Smooth muscle cell (in vitro differentiated cells): ENCODE results near the gene PARD3. TPM values are rescaled to one million over a fixed set of nuclear protein-coding genes. Genes with fewer than 3 reads are reported as not detected.

ENCODE experiments used
- DNase-seq: peaks from one replicate; lab custom pipeline; 2025; ENCODE audit not compliant: unreplicated experiment; lab: John Stamatoyannopoulos, UW
- H2AFZ ChIP-seq: fragments of 200-600 bp; sonication (generic); 2 replicates; pipeline ENCODE4 v1.6.0; 2016; ENCODE audit warnings: antibody characterized with exemption, low read depth, mild to moderate bottlenecking
- H3F3A ChIP-seq: fragments of 200-600 bp; sonication (generic); 2 replicates; pipeline ENCODE4 v1.6.0; 2017; ENCODE audit warnings: antibody characterized with exemption, low read depth
- H3K27ac ChIP-seq: fragments of 200-600 bp; sonication (generic); 2 replicates; pipeline ENCODE4 v1.5.1; 2016; ENCODE audit warnings: low read depth, mild to moderate bottlenecking
- H3K27me3 ChIP-seq: fragments of 200-600 bp; sonication (generic); 2 replicates; pipeline ENCODE4 v1.6.1; 2016; ENCODE audit warnings: low read depth, mild to moderate bottlenecking
- H3K36me3 ChIP-seq: fragments of 200-600 bp; sonication (generic); 2 replicates; pipeline ENCODE4 v1.5.1; 2016; ENCODE audit warnings: low read depth
- H3K4me1 ChIP-seq: fragments of 200-600 bp; sonication (generic); 2 replicates; pipeline ENCODE4 v1.5.1; 2016; ENCODE audit warnings: low read depth
- H3K4me2 ChIP-seq: fragments of 200-600 bp; sonication (generic); 2 replicates; pipeline ENCODE4 v1.6.0; 2016; ENCODE audit warnings: mild to moderate bottlenecking
- H3K4me3 ChIP-seq: fragments of 200-600 bp; sonication (generic); 2 replicates; pipeline ENCODE4 v1.5.1; 2016; ENCODE audit warnings: mild to moderate bottlenecking
- H3K79me2 ChIP-seq: fragments of 200-600 bp; sonication (generic); 2 replicates; pipeline ENCODE4 v1.6.0; 2016; ENCODE audit warnings: low read depth, mild to moderate bottlenecking
- H3K9ac ChIP-seq: fragments of 200-600 bp; sonication (generic); 2 replicates; pipeline ENCODE4 v1.6.0; 2016; ENCODE audit warnings: low read depth
- H3K9me3 ChIP-seq: fragments of 200-600 bp; sonication (generic); replicated peaks from 2 replicates; pipeline ENCODE4 v1.5.1; 2016; ENCODE audit warnings: low read depth
- H4K20me1 ChIP-seq: fragments of 200-600 bp; sonication (generic); 2 replicates; pipeline ENCODE4 v1.6.0; 2016; ENCODE audit warnings: low read depth
- CTCF ChIP-seq: fragments of 200-600 bp; sonication (generic); IDR thresholded peaks from 2 replicates; pipeline ENCODE4 v1.5.1; 2017; ENCODE audit warnings: borderline replicate concordance, mild to moderate bottlenecking, antibody characterized with exemption; ENCODE audit not compliant: insufficient read depth, poor library complexity, severe bottlenecking
- WGBS: methylation state at CpG from one replicate; pipeline ENCODE4 v1.1.7; 2016; ENCODE audit warnings: low lambda C conversion rate; 5-methylcytosine and 5-hydroxymethylcytosine counted together
- polyA plus RNA-seq: library from polyadenylated mRNA; unstranded; fragments of >200 nt; fragmentation: Nextera tagmentation; extraction: Ambion mirVana; gene quantifications from 2 replicates; pipeline ENCODE4 v1.2.1, GENCODE V29; 2016
- total RNA-seq: library from RNA; depleted of rRNA; stranded (reverse); fragments of >200 nt; gene quantifications from 2 replicates; pipeline ENCODE4 v1.2.3, GENCODE V29; 2014

Gene PARD3
- total and polyA plus RNA-seq, 2 experiments from 2014 or later = 17.5 to 26.0 TPM

DNA sequence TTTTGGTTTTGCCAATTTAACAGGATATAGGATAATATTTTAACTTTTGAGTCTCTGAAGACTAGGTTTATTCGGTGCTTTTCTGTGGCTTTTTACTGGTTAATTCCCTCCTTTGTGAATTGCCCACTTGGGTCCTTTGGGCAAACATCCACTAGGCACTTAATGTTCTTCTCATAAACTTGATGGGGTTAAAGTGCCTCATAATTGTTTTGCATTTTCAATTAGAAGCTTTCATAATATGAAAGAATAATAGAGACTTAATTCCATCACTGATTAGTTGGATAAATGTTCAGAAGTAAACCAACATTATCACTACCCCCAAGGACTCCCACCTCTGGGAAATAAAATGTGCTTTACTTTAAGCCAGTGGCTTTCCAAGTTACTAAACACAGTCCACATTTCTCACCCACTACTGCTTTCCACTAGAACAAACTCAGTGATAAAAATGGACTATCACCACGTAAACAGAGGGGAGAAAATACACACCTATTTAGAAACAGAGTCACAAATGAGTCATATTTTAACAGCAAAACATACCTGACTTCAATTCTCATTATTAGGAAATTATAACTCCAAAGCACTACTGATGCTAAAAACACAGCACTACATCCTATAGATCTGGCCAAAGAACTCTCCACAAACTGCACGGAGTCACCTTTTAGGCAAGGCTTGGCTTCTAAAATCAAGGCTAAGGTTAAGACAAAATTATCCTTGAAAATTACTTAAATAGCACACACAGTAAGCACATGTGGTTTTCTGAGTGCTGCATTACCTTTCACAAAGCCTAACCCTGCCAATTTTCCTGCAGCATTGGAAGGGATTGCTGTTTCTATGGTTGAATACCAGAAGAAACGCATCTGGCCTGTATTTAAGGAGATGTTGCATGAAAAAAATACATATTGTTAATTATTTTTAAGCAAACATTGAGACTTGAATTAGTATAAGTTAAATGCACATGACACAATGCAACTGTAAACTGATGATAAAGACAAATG lies 41.2 kb downstream of the PARD3 start:
- Histone ChIP-seq H3K4me3 (no peak overlapping the region), H3K4me1 (no peaks in the 10 kb centered on the region), H3K9me3 (no peaks in the 10 kb centered on the region), H3K36me3 (no peaks in the 10 kb centered on the region), H3K4me2 (no peak overlapping the region), H3K27ac (no peak overlapping the region), H3F3A (no peaks in the 10 kb centered on the region), H3K9ac (no peak overlapping the region), H3K79me2 (peaks cover 55% of the 10 kb centered on the region), H4K20me1 (peaks cover 91% of the 10 kb centered on the region), H2AFZ (no peak overlapping the region), H3K27me3 (no peaks in the 10 kb centered on the region)
- 87% methylated on average over 4 of the region's 4 CpGs for WGBS
- no peak for DNase-seq
- no peak for TF ChIP-seq CTCF

GRCh38 chr10:34771525-34771924 lies 43.6 kb downstream of the PARD3 start:
- Histone ChIP-seq H3K27me3 (no peaks in the 10 kb centered on the region), H3K9ac (no peak overlapping the region), H3K27ac (no peak overlapping the region), H3K4me1 (peaks cover 6% of the 10 kb centered on the region), H3K4me3 (no peak overlapping the region), H3K36me3 (no peaks in the 10 kb centered on the region), H3K79me2 (peaks cover 54% of the 10 kb centered on the region), H3K9me3 (no peaks in the 10 kb centered on the region), H3F3A (no peaks in the 10 kb centered on the region), H3K4me2 (no peak overlapping the region), H2AFZ (no peak overlapping the region), H4K20me1 (peaks cover 89% of the 10 kb centered on the region)
- no peak for DNase-seq
- 93% methylated on average over 4 of the region's 4 CpGs for WGBS
- TF ChIP-seq CTCF = no peak

GRCh38 chr10:34771106-34771505 lies 44.0 kb downstream of the PARD3 start:
- Histone ChIP-seq H3K27ac (no peak overlapping the region), H3K4me2 (no peak overlapping the region), H3F3A (no peaks in the 10 kb centered on the region), H3K4me1 (peaks cover 8% of the 10 kb centered on the region), H2AFZ (no peak overlapping the region), H3K4me3 (no peak overlapping the region), H3K9ac (no peak overlapping the region), H3K36me3 (no peaks in the 10 kb centered on the region), H3K9me3 (no peaks in the 10 kb centered on the region), H3K27me3 (no peaks in the 10 kb centered on the region), H3K79me2 (peaks cover 50% of the 10 kb centered on the region), H4K20me1 (peaks cover 89% of the 10 kb centered on the region)
- no peak for DNase-seq
- 68% methylated on average over 3 of the region's 3 CpGs for WGBS
- TF ChIP-seq CTCF = no peak
